ENCODE measurements around the gene LMOD1. TPM values are rescaled to one million over a fixed set of nuclear protein-coding genes. Genes with fewer than 3 reads are reported as not detected.
A peak's percentile ranks its signal among the peaks of the same experiment; 100 is the strongest.

The LMOD1 gene
- total RNA-seq, 1 experiment from 2014 or later, result 0.10 TPM

GRCh38 chr1:201892211-201892610 is 54.1 kb downstream of the LMOD1 start:
- no peak for DNase-seq (ENCODE audit: low spot score)

GRCh38 chr1:201891451-201892045 is 54.8 kb downstream of the LMOD1 start:
- no peak for DNase-seq (ENCODE audit: low spot score)

GRCh38 chr1:201890806-201891450 is 55.4 kb downstream of the LMOD1 start:
- no peak for DNase-seq (ENCODE audit: low spot score)

GRCh38 chr1:201890223-201890622 is 56.1 kb downstream of the LMOD1 start:
- no peak for DNase-seq (ENCODE audit: low spot score)

- DNase-seq (ENCODE audit: low spot score), result no peak
Observed at GRCh38 chr1:201889090-201889968, 57.0 kb downstream of the LMOD1 start.

GRCh38 chr1:201888282-201889089 is 57.9 kb downstream of the LMOD1 start, which contains the start of gene SHISA4:
TSS of gene SHISA4 (plus strand) at chr1:201888898. CDS start at chr1:201888995, 97 bp downstream.
- DNase-seq (ENCODE audit: low spot score), result peak; percentile 94

GRCh38 chr1:201887116-201887866 is 59.1 kb downstream of the LMOD1 start:
- no peak for DNase-seq (ENCODE audit: low spot score)

- DNase-seq (ENCODE audit: low spot score), result no peak
Observed at GRCh38 chr1:201886103-201886885, 60.1 kb downstream of the LMOD1 start.

GRCh38 chr1:201885531-201886075 is 60.7 kb downstream of the LMOD1 start:
- DNase-seq (ENCODE audit: low spot score), result peak; percentile 41

- no peak for DNase-seq (ENCODE audit: low spot score)
Observed at GRCh38 chr1:201884425-201884824, 61.9 kb downstream of the LMOD1 start.

GRCh38 chr1:201883786-201884185 is 62.6 kb downstream of the LMOD1 start:
- DNase-seq (ENCODE audit: low spot score), result no peak

GRCh38 chr1:201883266-201883665 is 63.1 kb downstream of the LMOD1 start:
- DNase-seq (ENCODE audit: low spot score), result no peak

GRCh38 chr1:201882665-201883132 is 63.6 kb downstream of the LMOD1 start:
- DNase-seq (ENCODE audit: low spot score), result no peak

- DNase-seq (ENCODE audit: low spot score), result no peak
Observed at GRCh38 chr1:201881617-201882016, 64.7 kb downstream of the LMOD1 start.

- no peak for DNase-seq (ENCODE audit: low spot score)
Observed at GRCh38 chr1:201880928-201881571, 65.3 kb downstream of the LMOD1 start.

GRCh38 chr1:201877877-201878401 is 68.4 kb downstream of the LMOD1 start:
- DNase-seq (ENCODE audit: low spot score), result peak; percentile 58

- no peak for DNase-seq (ENCODE audit: low spot score)
Observed at GRCh38 chr1:201876148-201876818, 70.1 kb downstream of the LMOD1 start.

GRCh38 chr1:201874672-201875071 is 71.7 kb downstream of the LMOD1 start:
- no peak for DNase-seq (ENCODE audit: low spot score)

Measured in H4 (cell line).